Nephron progenitor cell (in vitro differentiated cells): ENCODE results near the gene KYAT1.
"Not testable (repeated sequence)": the region's sequence is repeated elsewhere in the genome, so short reads cannot be mapped to it uniquely, and the experiment has no call there.

Experiments
- DNase-seq: peaks from one replicate; pipeline ENCODE4 v3.0.0; 2021
- H3K27ac Mint-ChIP-seq: 2 replicates; pipeline ENCODE4 v1.8.0; 2021; ENCODE audit warnings: mild to moderate bottlenecking, moderate library complexity, mixed read lengths
- H3K27me3 Mint-ChIP-seq: 2 replicates; pipeline ENCODE4 v1.8.0; 2021; ENCODE audit warnings: mild to moderate bottlenecking, low read depth, mixed read lengths; ENCODE audit not compliant: poor library complexity
- H3K36me3 Mint-ChIP-seq: 2 replicates; pipeline ENCODE4 v1.8.0; 2021; ENCODE audit warnings: low read depth, mixed read lengths
- H3K4me1 Mint-ChIP-seq: 2 replicates; pipeline ENCODE4 v1.8.0; 2021; ENCODE audit warnings: mixed read lengths
- H3K4me3 Mint-ChIP-seq: 2 replicates; pipeline ENCODE4 v1.8.0; 2021; ENCODE audit warnings: mild to moderate bottlenecking, moderate library complexity, mixed read lengths
- H3K9me3 Mint-ChIP-seq: 2 replicates; pipeline ENCODE4 v1.8.0; 2021; ENCODE audit warnings: mild to moderate bottlenecking, moderate library complexity, mixed read lengths
- TF ChIP-seq, protein P1 (sequence below): fragments of 200-600 bp; sonication (generic); IDR thresholded peaks from 2 replicates; pipeline ENCODE4 v1.5.0; 2021; ENCODE audit warnings: antibody characterized with exemption

Gene KYAT1

DNA sequence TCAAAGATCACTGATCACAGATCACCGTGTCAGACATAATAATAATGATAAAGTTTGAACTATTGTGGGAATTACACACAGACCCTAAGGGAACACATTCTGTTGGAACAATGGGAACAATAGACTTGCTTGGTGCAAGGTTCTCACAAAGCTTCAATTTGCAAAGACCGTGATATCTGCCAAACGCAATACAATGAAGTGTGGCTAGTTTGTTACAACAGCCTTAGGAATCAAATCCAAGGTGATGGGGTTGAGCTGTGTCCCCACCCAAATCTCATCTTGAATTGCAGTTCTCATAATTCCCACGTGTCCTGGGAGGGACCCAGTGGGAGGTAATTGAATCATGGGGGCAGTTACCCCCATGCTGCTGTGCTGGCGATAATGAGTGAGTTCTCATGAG is 20.8 kb downstream of the KYAT1 start:
- H3K4me1 Mint-ChIP-seq: peaks cover 19% of the 10 kb centered on the region
- H3K36me3 Mint-ChIP-seq: no peaks in the 10 kb centered on the region
- DNase-seq: no peak
- no peaks in the 10 kb centered on the region for H3K9me3 Mint-ChIP-seq
- H3K27me3 Mint-ChIP-seq: no peaks in the 10 kb centered on the region
- no peak overlapping the region for H3K4me3 Mint-ChIP-seq
- TF ChIP-seq, protein P1, sequence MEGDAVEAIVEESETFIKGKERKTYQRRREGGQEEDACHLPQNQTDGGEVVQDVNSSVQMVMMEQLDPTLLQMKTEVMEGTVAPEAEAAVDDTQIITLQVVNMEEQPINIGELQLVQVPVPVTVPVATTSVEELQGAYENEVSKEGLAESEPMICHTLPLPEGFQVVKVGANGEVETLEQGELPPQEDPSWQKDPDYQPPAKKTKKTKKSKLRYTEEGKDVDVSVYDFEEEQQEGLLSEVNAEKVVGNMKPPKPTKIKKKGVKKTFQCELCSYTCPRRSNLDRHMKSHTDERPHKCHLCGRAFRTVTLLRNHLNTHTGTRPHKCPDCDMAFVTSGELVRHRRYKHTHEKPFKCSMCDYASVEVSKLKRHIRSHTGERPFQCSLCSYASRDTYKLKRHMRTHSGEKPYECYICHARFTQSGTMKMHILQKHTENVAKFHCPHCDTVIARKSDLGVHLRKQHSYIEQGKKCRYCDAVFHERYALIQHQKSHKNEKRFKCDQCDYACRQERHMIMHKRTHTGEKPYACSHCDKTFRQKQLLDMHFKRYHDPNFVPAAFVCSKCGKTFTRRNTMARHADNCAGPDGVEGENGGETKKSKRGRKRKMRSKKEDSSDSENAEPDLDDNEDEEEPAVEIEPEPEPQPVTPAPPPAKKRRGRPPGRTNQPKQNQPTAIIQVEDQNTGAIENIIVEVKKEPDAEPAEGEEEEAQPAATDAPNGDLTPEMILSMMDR: no peak
- no peak overlapping the region for H3K27ac Mint-ChIP-seq

DNA sequence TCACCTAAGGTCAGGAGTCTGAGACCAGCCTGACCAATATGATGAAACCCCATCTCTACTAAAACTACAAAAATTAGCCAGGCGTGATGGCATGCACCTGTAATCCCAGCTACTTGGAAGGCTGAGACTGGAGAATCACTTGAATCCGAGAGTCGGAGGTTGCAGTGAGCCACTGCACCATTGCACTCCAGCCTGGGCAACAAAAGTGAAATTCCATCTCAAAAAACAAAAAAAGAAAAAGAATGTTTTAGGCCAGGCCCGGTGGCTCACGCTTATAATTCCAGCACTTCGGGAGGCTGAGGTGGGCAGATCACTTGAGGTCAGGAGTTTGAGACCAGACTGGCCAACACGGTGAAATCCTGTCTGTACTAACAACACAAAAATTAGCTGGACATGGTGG is 23.3 kb downstream of the KYAT1 start:
- not testable (repeated sequence) for H3K36me3 Mint-ChIP-seq, H3K27ac Mint-ChIP-seq, H3K9me3 Mint-ChIP-seq, H3K4me3 Mint-ChIP-seq, H3K27me3 Mint-ChIP-seq, DNase-seq
- peaks cover 15% of the 10 kb centered on the region for H3K4me1 Mint-ChIP-seq

DNA sequence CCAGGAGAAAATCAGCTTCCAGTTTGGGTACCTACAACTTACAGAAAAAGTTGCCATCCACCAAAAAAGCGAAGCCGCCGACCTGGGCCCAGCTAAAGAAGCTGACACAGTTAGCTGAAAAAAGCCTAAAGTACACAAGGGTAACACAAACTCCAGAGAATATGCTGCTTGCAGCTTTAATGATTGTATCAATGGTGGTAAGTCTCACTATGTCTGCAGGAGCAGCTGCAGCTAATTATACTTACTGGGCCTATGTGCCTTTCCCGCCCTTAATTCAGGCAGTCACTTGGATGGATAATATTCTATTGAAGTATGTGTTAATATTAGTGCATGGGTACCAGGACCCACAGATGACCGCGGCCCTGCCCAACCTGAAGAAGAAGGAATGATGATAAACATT is 27.3 kb downstream of the KYAT1 start:
- not testable (repeated sequence) for H3K27ac Mint-ChIP-seq, H3K4me3 Mint-ChIP-seq, DNase-seq, H3K4me1 Mint-ChIP-seq, H3K27me3 Mint-ChIP-seq
- peaks cover 19% of the 10 kb centered on the region for H3K9me3 Mint-ChIP-seq
- peaks cover 19% of the 10 kb centered on the region for H3K36me3 Mint-ChIP-seq

DNA sequence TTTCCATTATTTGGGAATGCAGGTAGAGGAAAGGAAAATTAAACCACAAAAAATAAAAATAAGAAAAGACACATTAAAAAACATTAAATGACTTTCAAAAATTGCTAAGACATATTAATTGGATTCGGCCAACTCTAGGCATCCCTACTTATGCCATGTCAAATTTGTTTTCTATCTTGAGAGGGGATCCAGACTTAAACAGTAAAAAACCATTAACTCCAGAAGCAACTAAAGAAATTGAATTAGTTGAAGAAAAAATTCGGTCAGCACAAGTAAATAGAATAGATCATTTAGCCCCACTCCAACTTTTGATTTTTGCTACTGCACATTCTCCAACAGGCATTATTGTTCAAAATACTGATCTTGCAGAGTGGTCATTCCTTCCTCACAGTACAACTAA is 29.1 kb downstream of the KYAT1 start:
- H3K9me3 Mint-ChIP-seq: peaks cover 32% of the 10 kb centered on the region
- H3K27me3 Mint-ChIP-seq, H3K27ac Mint-ChIP-seq, DNase-seq, H3K4me3 Mint-ChIP-seq, H3K4me1 Mint-ChIP-seq: not testable (repeated sequence)
- peaks cover 27% of the 10 kb centered on the region for H3K36me3 Mint-ChIP-seq

DNA sequence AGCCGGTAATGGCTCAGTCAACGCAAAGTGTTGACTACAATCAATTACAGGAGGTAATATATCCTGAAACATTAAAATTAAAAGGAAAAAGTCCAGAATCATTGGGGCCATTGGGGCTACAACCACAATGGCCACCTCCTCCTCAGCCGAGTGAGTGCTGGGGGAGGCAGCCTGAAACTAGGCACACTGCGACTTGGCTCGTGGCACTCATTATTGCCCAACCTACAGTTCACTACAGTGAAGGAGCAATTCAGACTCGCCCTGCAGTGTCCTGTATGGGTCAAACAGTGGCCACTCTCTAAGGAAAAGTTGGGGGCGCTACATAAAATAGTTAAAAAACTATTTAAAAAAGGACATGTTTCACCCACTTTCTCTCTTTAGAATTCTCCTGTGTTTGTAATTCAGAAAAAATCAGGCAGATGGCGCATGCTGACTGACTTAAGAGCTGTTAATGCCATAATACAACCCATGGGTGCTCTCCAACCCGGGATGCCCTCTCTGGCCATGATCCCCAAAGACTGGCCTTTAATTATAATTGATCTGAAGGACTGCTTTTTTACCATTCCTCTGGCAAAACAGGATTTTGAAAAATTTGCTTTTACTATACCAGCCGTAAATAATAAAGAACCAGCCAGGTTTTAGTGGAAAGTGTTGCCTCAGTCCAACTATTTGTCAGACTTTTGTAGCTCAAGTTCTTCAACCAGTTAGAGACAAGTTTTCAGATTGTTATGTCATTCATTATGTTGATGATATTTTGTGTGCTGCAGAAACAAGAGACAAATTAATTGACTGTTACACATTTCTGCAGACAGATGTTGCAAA is 29.8 kb downstream of the KYAT1 start:
- not testable (repeated sequence) for H3K4me1 Mint-ChIP-seq, H3K27me3 Mint-ChIP-seq, H3K27ac Mint-ChIP-seq, H3K4me3 Mint-ChIP-seq, DNase-seq
- Mint-ChIP-seq H3K9me3 (peaks cover 35% of the 10 kb centered on the region), H3K36me3 (peaks cover 30% of the 10 kb centered on the region)
- TF ChIP-seq, protein P1: peak; percentile 13

DNA sequence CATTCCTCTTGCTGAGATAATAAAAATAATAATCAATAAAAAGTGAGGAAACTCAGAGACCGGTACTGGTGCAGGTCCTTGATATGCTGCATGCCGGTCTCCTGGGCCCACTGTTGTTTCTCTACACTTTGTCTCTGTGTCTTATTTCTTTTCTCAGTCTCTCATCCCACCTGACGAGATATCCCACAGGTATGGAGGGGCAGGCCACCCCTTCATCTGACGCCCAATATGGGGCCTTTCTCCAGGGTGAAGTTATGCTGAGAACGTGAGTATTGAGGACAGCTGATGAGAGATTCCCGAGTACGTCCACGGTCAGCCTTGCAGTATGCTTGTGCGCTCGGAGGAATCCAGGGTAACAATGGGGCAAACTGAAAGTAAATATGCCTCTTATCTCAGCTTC is 30.7 kb downstream of the KYAT1 start:
- H3K27me3 Mint-ChIP-seq: not testable (repeated sequence)

DNA sequence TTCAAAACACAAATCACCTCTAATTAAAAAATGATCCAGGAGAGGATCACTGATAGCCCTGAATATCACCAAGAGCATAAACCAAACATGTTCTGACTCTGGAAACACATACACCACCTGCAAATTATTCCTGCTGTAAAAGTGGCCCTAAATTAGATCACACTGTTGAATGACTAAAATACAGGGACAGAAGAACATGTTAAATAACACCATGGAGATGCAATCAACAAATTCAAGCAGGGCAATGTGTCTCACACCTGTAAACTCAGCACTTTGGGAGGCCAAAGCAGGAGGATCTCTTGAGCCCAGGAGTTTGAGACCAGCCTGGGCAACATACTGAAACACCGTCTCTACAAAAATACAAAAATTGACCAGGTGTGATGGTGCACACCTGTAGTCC is 33.9 kb downstream of the KYAT1 start:
- peaks cover 9% of the 10 kb centered on the region for H3K4me1 Mint-ChIP-seq
- TF ChIP-seq, protein P1: no peak
- no peak overlapping the region for H3K4me3 Mint-ChIP-seq
- DNase-seq: no peak
- peaks cover 35% of the 10 kb centered on the region for H3K36me3 Mint-ChIP-seq
- peaks cover 3% of the 10 kb centered on the region for H3K27me3 Mint-ChIP-seq
- peaks cover 35% of the 10 kb centered on the region for H3K9me3 Mint-ChIP-seq
- H3K27ac Mint-ChIP-seq: no peak overlapping the region

More for the DNA sequence above, 30.7 kb downstream of the KYAT1 start:
- H3K9me3 Mint-ChIP-seq: peaks cover 35% of the 10 kb centered on the region
- not testable (repeated sequence) for H3K4me1 Mint-ChIP-seq, DNase-seq, H3K4me3 Mint-ChIP-seq, H3K27ac Mint-ChIP-seq
- peaks cover 30% of the 10 kb centered on the region for H3K36me3 Mint-ChIP-seq

DNA sequence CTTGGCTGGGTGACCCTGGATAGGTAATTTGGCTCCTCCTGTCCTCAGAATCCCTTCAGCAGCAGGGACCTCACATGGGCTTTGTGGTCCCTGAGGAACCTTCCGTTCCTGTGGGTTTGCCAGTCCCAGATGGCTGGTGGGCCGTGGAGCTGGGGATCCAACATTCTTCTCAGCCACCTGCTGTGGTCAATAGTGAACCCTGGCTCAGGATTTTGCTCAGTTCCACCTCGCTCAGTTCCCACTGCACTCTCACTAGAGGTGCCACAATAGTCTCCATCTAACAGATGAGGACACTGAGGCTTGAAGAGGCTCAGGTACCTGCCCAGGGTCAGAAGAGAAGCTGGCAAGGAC is 35.1 kb downstream of the KYAT1 start:
- no peak overlapping the region for H3K4me3 Mint-ChIP-seq
- H3K27me3 Mint-ChIP-seq: peaks cover 3% of the 10 kb centered on the region
- no peak overlapping the region for H3K27ac Mint-ChIP-seq
- peaks cover 35% of the 10 kb centered on the region for H3K9me3 Mint-ChIP-seq
- H3K4me1 Mint-ChIP-seq: peaks cover 14% of the 10 kb centered on the region
- no peak for DNase-seq
- TF ChIP-seq, protein P1: no peak
- H3K36me3 Mint-ChIP-seq: peaks cover 41% of the 10 kb centered on the region
